ENCODE measurements around the gene OR1N2. TPM values are rescaled to one million over a fixed set of nuclear protein-coding genes. Genes with fewer than 3 reads are reported as not detected.
"Not testable (repeated sequence)": the region's sequence is repeated elsewhere in the genome, so short reads cannot be mapped to it uniquely, and the experiment has no call there.

OR1N2 gene
- total RNA-seq, 1 experiment from 2014 or later = not detected

- DNase-seq (ENCODE audit: low spot score); in situ Hi-C loops (cut with HindIII; ENCODE audit: low sequenced_read_pairs): not testable (repeated sequence)
Measured at GRCh38 chr9:122583284-122583683, 30.4 kb downstream of the OR1N2 start, which contains the start of gene OR1L8. OR1L8 (minus strand) TSS chr9:122583384; CDS start chr9:122568477, 14,907 bp downstream.

Other genes starting within 250 kb of the OR1N2 start
- not detected in 2 replicates for gene PTGS1, start 182.1 kb upstream of the OR1N2 start, total RNA-seq (2014; rRNA removed; shearing (Covaris generic))
- gene OR1J1, start 75.2 kb upstream of the OR1N2 start, total RNA-seq (2014; rRNA removed; shearing (Covaris generic)) = not detected in 2 replicates
- gene OR1J2, start 42.3 kb upstream of the OR1N2 start, total RNA-seq (2014; rRNA removed; shearing (Covaris generic)) = not detected in 2 replicates
- not detected in 2 replicates for gene OR1J4, start 34.0 kb upstream of the OR1N2 start, total RNA-seq (2014; rRNA removed; shearing (Covaris generic))
- gene OR1N1, start 25.8 kb upstream of the OR1N2 start, total RNA-seq (2014; rRNA removed; shearing (Covaris generic)) = not detected in 2 replicates
- gene OR1L8, start 30.3 kb downstream of the OR1N2 start, total RNA-seq (2014; rRNA removed; shearing (Covaris generic)) = not detected in 2 replicates
- not detected in 2 replicates for gene OR1Q1, start 61.6 kb downstream of the OR1N2 start, total RNA-seq (2014; rRNA removed; shearing (Covaris generic))
- gene OR1B1, start 104.5 kb downstream of the OR1N2 start, total RNA-seq (2014; rRNA removed; shearing (Covaris generic)) = not detected in 2 replicates
- gene OR1L1, start 108.6 kb downstream of the OR1N2 start, total RNA-seq (2014; rRNA removed; shearing (Covaris generic)) = not detected in 2 replicates
- gene OR1L3, start 122.0 kb downstream of the OR1N2 start, total RNA-seq (2014; rRNA removed; shearing (Covaris generic)) = not detected in 2 replicates
- not detected in 2 replicates for gene OR1L4, start 170.9 kb downstream of the OR1N2 start, total RNA-seq (2014; rRNA removed; shearing (Covaris generic))
- gene OR1L6, start 189.2 kb downstream of the OR1N2 start, total RNA-seq (2014; rRNA removed; shearing (Covaris generic)) = not detected in 2 replicates
- gene OR5C1, start 235.8 kb downstream of the OR1N2 start, total RNA-seq (2014; rRNA removed; shearing (Covaris generic)) = not detected in 2 replicates
- not detected in 2 replicates for gene OR1K1, start 247.0 kb downstream of the OR1N2 start, total RNA-seq (2014; rRNA removed; shearing (Covaris generic))